Transverse colon (tissue), 4 donors: Measurements from ENCODE around the gene SDR42E2. TPM values are rescaled to one million over a fixed set of nuclear protein-coding genes. Genes with fewer than 3 reads are reported as not detected.
"Not testable (repeated sequence)": the region's sequence is repeated elsewhere in the genome, so short reads cannot be mapped to it uniquely, and the experiment has no call there.

Source experiments
- DNase-seq: peaks from one replicate; pipeline ENCODE4 v3.0.0-alpha.2; 2019
- H3K27ac ChIP-seq, 4 donors: fragments of 200-600 bp; sonication (generic); 2 replicates each; pipeline ENCODE4 v1.5.1; 2016 to 2018; ENCODE audit warnings: inconsistent platforms in 4 of 4
- H3K27me3 ChIP-seq: fragments of 200-600 bp; sonication (generic); 2 replicates; pipeline ENCODE4 v1.5.1; 2017; ENCODE audit warnings: inconsistent platforms
- H3K36me3 ChIP-seq, 4 donors: fragments of 200-600 bp; sonication (generic); 2 replicates each; pipeline ENCODE4 v1.5.1; 2017 to 2019; ENCODE audit warnings: inconsistent platforms in 4 of 4
- H3K4me1 ChIP-seq, 4 donors: fragments of 200-600 bp; sonication (generic); 2 replicates each; pipeline ENCODE4 v1.5.1; 2017 to 2020; ENCODE audit warnings: inconsistent platforms in 4 of 4
- H3K4me3 ChIP-seq, 4 donors: fragments of 200-600 bp; sonication (generic); 1 replicate in 1 of 4; 2 replicates in 3 of 4; pipeline versions ENCODE4 v1.5.1 to v1.6.1; 2017 to 2019; ENCODE audit warnings: inconsistent platforms in 4 of 4
- H3K9me3 ChIP-seq, 2 donors: fragments of 200-600 bp; sonication (generic); 2 replicates each; pipeline ENCODE4 v1.5.1; 2017 to 2019; ENCODE audit warnings: inconsistent platforms in 2 of 2
- EP300 ChIP-seq: sonication (generic); formaldehyde crosslinking; IDR thresholded peaks from one replicate; pipeline ENCODE4 v1.6.1; 2017; ENCODE audit warnings: antibody characterized with exemption, low read depth
- POLR2A ChIP-seq: fragments of 450-650 bp; IDR thresholded peaks from one replicate; pipeline ENCODE4 v1.6.1; 2016; ENCODE audit warnings: antibody characterized with exemption, mild to moderate bottlenecking, moderate library complexity
- POLR2AphosphoS5 ChIP-seq, 3 donors: sonication (generic); formaldehyde crosslinking; IDR thresholded peaks; one replicate each; pipeline ENCODE4 v1.6.1; 2016; ENCODE audit warnings: antibody characterized with exemption in 3 of 3
- WGBS, 2 donors: methylation state at CpG; one replicate each; pipeline ENCODE4 v1.1.5; 2018; ENCODE audit warnings: low coverage in 1 of 2; 5-methylcytosine and 5-hydroxymethylcytosine counted together
- in situ Hi-C, 4 donors: fragments of 200-750 bp; cut with MboI; loops; one replicate each; pipeline versions ENCODE4 v1.15.0 to v1.15.1; 2017; ENCODE audit warnings: low sequenced_read_pairs in 3 of 4, low pct_ligation_motif_present in 1 of 4, low pct_unique_long_range_greater_than_20kb in 1 of 4
- intact Hi-C: fragments of 100-400 bp; cut with DNase I; formaldehyde crosslinking; loops from one replicate; pipeline ENCODE4 v1.15.1; 2023; ENCODE audit warnings: low total_unique reads
- total RNA-seq, 4 donors: library from RNA; depleted of rRNA; stranded (reverse); fragments of >200 nt; gene quantifications; one replicate each; pipeline ENCODE4 v1.1.0, GENCODE V29; 2016
- TF ChIP-seq, protein P1 (sequence below), 5 experiments: fragments of 200-600 bp in 3 of 5; fragments of 450-650 bp in 2 of 5; sonication (generic) in 3 of 5; IDR thresholded peaks; 1 replicate in 2 of 5; 2 replicates in 3 of 5; pipeline ENCODE4 v1.5.1; 2016 to 2017; ENCODE audit warnings: antibody characterized with exemption in 5 of 5, inconsistent platforms in 3 of 5, mild to moderate bottlenecking in 2 of 5, moderate library complexity in 1 of 5

The SDR42E2 gene
- total RNA-seq, 4 donors from 2014 or later = not detected

DNA sequence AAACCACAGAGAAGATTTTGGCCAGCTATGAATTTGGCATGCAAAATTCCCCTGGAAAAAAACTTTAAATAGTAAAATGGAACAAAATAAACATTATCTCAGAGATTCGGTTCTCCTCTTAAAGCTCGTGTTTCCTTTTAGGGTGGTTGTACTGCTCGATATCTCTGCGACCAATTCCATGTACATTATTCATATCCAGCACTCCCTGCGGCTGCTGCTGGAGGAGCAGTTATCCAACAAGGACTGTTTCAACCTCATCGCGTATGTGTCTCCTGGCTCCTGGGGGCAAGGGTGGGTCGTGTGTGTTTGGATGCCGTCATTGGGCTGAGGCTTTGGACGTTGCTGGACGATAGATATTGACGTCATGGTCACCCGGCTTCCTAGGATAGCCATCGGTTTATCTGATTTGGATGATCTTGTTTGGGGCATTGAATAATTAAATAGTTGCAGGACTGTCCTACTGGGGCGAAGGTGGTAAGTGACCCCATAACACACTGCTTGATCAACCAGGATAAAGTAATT, 36.2 kb upstream of the SDR42E2 start:
- in situ Hi-C loops (no loop called here), intact Hi-C loops (no loop called here)
- TF ChIP-seq EP300 = no peak
- TF ChIP-seq, protein P1, sequence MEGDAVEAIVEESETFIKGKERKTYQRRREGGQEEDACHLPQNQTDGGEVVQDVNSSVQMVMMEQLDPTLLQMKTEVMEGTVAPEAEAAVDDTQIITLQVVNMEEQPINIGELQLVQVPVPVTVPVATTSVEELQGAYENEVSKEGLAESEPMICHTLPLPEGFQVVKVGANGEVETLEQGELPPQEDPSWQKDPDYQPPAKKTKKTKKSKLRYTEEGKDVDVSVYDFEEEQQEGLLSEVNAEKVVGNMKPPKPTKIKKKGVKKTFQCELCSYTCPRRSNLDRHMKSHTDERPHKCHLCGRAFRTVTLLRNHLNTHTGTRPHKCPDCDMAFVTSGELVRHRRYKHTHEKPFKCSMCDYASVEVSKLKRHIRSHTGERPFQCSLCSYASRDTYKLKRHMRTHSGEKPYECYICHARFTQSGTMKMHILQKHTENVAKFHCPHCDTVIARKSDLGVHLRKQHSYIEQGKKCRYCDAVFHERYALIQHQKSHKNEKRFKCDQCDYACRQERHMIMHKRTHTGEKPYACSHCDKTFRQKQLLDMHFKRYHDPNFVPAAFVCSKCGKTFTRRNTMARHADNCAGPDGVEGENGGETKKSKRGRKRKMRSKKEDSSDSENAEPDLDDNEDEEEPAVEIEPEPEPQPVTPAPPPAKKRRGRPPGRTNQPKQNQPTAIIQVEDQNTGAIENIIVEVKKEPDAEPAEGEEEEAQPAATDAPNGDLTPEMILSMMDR (IDR thresholded peaks at IDR 0.05) = no peak
- TF ChIP-seq POLR2AphosphoS5 (IDR thresholded peaks at IDR 0.05) = no peak
- no peak for TF ChIP-seq POLR2A
- no peak for DNase-seq
- 74 to 80% methylated on average over 7 to 15 of the region's 15 CpGs for WGBS, 2 donors
- Histone ChIP-seq H3K4me3 (no peak overlapping the region), H3K4me1 (no peaks in the 10 kb centered on the region), H3K9me3 (no peaks in the 10 kb centered on the region), H3K36me3 (no peaks in the 10 kb centered on the region), H3K27ac (no peak overlapping the region), H3K27me3 (no peaks in the 10 kb centered on the region)

DNA sequence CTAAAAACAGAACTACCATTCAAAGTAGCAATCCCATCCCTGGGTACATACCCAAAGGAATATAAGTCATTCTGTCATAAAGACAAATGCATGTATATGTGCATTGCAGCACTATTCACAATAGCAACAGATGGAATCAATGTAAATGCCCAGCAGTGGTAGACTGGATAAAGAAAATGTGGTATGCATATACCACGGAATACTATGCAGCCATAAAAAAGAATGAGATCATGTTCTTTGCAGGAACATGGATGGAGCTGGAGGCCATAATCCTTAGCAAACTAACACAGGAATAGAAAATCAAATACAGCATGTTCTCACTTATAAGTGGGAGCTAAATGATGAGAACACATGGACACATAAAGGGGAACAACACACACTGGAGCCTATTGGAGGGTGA, 33.8 kb upstream of the SDR42E2 start:
- intact Hi-C loops, in situ Hi-C loops, H3K36me3 ChIP-seq, DNase-seq, H3K4me1 ChIP-seq, H3K27me3 ChIP-seq, H3K9me3 ChIP-seq, H3K27ac ChIP-seq, H3K4me3 ChIP-seq: not testable (repeated sequence)
- 94 to 100% methylated on average over 1 of the region's 1 CpG for WGBS, 2 donors

DNA sequence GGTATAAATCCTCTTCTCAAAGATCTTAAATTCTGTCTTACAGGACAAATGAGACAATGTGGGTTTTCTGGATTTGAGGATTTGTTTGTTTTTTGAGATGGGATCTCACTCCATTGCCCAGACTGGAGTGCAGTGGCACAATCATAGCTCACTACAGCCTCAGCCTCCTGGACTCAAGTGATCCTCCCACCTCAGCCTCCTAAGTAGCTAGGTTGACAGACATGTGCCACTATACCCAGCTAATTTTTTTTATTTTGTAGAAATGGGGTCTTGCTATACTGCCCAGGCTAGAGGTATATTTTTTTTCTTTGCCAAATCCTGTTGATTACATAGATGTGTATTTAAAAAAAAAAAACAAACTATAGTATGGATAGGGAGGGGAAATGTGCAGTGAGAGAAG, 31.8 kb upstream of the SDR42E2 start:
- Histone ChIP-seq H3K27me3 (no peaks in the 10 kb centered on the region), H3K36me3 (no peaks in the 10 kb centered on the region), H3K27ac (no peak overlapping the region), H3K4me3 (no peak overlapping the region), H3K9me3 (no peaks in the 10 kb centered on the region), H3K4me1 (no peaks in the 10 kb centered on the region)
- DNase-seq = no peak
- intact Hi-C loops (no loop called here), in situ Hi-C loops (no loop called here)
- no peak for TF ChIP-seq POLR2A
- TF ChIP-seq, protein P1 (IDR thresholded peaks at IDR 0.05) = no peak
- no peak for TF ChIP-seq POLR2AphosphoS5 (IDR thresholded peaks at IDR 0.05)
- no peak for TF ChIP-seq EP300

DNA sequence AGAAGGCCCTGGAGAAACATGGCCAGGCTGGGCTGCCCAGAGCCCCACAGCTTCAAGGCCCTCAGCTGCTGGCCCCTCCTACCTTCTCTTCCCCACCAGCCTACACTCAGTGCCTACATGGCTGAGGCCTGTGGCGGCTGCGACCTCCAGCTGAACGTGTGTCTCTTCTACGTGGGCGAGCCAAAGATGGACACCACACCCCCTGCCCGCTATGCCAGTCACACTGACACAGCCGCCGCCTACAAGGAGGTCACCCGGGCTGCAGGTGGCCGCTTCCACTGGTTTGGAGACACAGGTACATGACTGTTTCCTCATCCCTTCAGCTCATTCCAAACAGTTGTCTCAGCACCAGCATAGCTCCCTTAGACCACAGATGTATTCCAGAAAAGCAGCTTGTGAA, 29.5 kb upstream of the SDR42E2 start:
- in situ Hi-C loops (no loop called here), intact Hi-C loops (no loop called here)
- Histone ChIP-seq H3K9me3 (no peaks in the 10 kb centered on the region), H3K4me1 (no peaks in the 10 kb centered on the region), H3K27ac (no peak overlapping the region), H3K36me3 (no peaks in the 10 kb centered on the region), H3K27me3 (no peaks in the 10 kb centered on the region), H3K4me3 (no peak overlapping the region)
- no peak for TF ChIP-seq EP300
- TF ChIP-seq POLR2A = no peak
- TF ChIP-seq, protein P1 (IDR thresholded peaks at IDR 0.05) = no peak
- TF ChIP-seq POLR2AphosphoS5 (IDR thresholded peaks at IDR 0.05) = no peak
- 92% methylated on average over 10 of the region's 10 CpGs; no CpG with 5 or more reads in 1 of the 2 donors for WGBS, 2 donors
- no peak for DNase-seq

DNA sequence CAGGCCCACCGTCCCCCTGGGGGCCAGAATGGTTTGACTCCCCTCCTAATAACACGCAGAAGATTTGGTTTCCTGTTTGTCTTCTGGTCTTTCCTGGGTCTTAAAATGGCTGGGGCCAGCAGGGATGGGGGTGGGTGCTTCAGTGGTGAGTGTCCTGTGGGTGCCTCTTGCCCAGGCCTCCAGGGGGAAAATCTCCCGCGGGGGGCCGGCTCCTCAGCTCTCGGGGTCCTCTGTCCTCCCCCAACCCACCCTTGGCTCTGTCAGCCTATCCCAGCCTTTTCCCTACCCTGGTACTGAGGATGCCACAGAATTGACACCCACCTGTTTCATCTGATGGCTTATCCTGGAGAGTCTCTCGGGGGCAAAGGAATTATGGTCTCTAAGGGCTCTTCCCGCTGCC, 23.8 kb upstream of the SDR42E2 start:
- TF ChIP-seq EP300 = no peak
- TF ChIP-seq POLR2A = no peak
- no peaks in the 10 kb centered on the region for H3K27me3 ChIP-seq
- no peak overlapping the region for H3K4me3 ChIP-seq
- no peak for DNase-seq
- H3K9me3 ChIP-seq = no peaks in the 10 kb centered on the region
- WGBS, 2 donors = 74% methylated on average over 8 of the region's 8 CpGs; no CpG with 5 or more reads in 1 of the 2 donors
- in situ Hi-C loops = no loop called here
- no peaks in the 10 kb centered on the region for H3K4me1 ChIP-seq
- H3K36me3 ChIP-seq = no peaks in the 10 kb centered on the region
- intact Hi-C loops = no loop called here
- H3K27ac ChIP-seq = no peak overlapping the region
